SKM-1 treated with dmso at 0.1 percent for 144 hours (cell line): ENCODE measurements around the gene SLC9A9.

ENCODE experiments used
- DNase-seq: peaks from one replicate; lab custom pipeline; 2025; ENCODE audit not compliant: unreplicated experiment; lab: John Stamatoyannopoulos, UW

The SLC9A9 gene

DNA sequence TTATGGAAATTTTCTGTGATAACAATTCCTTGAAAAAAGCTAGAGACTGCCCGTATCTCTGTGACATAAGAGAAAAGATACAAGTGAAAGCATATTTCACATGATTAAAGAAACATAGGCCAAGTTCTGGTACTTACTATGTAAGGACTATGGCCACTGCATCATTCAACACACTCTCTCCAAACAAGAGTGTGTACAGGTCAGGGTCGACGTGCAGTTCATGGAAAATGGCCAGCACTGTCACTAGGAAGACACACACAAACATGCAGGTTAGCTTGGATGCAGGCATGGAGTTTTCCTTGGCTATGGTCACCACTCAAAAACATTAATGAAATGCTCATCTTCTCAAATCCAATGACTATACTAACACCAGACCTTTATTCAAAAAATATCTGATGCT, 196.2 kb downstream of the SLC9A9 start:
- DNase-seq = no peak

DNA sequence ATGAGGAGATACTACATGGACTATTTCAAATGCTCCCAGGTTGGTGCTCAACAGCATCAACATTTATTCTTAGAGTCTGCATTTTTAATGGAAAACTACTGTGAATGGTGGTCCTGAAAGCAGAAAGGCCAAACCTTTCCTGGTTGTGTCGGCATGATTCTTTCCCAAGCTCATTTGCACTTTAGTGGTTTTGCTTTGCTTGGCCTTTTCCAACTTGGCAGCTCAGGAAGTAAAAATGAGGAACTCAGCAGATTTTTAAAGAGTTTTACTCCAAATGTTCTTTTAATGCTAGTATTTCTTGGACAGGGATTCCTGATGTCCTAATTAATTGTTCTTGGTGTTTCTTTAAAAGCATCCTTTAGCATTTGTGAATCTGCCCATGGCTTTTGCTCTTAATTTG, 197.4 kb downstream of the SLC9A9 start:
- DNase-seq = no peak

DNA sequence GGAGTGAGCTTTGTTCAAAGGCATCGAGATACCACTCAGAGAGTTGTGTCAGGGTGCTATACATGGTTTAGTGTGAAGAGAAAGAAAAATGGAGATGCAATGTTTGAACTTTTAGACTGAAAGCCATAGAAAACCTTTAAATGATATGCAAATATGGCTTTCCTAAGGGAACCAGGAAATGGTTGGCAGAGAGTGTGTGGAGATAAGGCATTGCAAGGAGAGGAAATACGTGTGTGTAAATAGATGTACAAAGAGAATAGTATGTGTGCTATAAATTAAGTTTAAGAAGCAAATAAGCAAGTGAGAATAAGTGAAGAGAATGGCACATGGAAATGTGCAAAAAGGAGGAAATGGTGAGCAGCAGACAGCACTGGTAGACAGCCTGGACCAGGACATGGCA, 198.1 kb downstream of the SLC9A9 start:
- no peak for DNase-seq

DNA sequence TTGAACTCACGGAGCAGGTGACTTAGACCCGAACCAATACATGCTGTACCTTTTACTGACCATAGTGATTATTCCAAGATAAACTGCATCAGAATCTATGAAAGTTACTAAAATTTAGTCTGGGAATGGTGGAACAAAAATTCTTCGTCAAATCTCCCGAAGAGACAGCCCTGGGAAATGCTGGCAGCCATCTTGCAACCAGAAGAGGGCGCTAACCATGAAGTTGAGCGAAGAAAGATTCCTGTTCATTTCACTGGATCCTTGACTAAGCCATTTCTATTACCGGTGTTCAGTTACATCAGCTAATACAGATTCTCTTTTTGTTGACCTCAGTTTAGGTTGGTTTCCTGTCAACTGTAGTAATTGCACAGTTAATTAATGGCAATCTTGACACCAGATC, 199.6 kb downstream of the SLC9A9 start:
- DNase-seq = no peak

DNA sequence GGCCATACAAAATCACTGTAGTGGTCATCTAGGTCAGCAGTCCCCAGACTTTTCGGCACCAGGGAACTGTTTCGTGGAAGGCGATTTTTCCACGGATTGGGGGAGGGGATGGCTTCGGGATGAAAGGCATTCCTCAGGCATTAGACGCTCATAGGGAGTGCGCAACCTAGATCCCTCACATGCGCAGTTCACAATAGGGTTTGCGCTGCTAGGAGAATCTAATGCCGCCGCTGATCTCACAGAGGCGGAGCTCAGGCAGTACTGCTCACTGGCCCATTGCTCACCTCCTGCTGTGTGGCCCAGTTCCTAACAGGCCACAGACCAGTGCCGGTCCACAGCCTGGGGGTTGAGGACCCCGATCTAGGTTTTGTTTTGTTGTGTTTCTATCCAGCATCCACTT, 200.1 kb downstream of the SLC9A9 start:
- DNase-seq = no peak

DNA sequence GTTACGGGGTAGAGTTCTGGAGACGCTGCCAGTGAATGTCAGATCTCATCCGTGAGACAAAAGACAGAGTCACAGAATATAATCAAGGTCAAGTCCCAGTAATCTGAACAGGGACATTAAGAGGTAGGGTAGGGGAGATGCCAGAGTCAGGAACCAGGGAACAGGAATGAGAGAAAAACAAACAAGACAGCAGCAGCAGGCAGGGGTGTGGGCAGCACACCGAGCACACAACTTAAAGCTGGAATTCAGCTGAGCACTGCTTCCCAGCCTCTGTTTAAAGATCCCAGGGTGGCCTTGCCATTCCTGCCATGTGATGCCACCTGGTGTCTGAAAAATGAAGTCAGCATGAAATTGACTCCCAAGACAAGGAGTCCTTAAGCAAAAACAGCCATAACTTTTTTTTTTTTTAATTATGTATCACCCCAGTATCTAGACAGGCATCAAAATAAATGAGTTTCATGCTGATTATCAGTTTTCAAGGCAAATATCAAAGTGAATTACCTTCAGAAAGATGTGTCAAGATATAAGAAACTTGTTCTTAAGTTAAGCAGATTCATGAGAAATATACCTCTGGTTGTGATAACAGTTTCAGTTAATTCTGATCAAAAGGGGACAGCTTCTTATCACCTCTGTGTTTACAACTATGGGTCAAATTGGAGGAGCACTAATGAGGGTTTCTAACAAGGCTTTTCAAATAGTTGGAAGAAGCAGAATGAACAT, 203.7 kb downstream of the SLC9A9 start:
- no peak for DNase-seq

DNA sequence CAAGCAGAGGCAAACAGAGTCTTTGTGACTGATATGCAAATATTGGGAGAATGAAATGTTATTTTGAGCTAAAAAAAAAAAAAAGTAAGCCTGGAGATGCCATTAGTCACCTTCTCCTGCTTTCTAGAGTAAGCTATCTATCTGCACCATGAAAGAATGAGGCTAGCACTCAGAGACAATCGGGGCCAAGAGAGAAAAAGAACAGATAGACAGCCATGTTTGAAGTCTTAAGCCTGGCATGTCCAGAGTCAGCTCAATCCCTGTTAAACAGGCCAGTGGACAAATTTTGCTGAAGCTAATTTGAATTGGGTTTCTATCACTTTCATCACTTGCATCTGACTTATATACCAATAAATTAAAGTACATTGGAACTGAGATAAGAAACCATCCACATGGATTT, 204.4 kb downstream of the SLC9A9 start:
- no peak for DNase-seq

DNA sequence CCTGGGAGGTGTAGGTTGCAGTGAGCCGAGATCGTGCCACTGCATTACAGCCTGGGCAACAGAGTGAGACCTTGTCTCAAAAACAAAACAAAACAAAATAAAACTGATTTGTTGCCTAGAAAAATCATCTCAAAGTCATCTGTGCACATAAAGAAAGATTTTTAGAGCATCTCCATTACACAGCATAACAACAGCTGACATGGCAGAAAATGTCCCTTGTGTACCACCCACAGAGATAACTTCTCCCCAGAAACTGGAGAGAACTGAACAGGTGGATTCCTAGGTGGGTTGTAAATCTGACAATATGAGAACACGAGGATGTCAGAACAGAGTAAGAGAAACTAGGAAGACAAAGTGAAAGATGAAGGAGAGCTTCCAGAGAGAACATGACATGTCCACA, 207.5 kb downstream of the SLC9A9 start:
- DNase-seq = no peak

DNA sequence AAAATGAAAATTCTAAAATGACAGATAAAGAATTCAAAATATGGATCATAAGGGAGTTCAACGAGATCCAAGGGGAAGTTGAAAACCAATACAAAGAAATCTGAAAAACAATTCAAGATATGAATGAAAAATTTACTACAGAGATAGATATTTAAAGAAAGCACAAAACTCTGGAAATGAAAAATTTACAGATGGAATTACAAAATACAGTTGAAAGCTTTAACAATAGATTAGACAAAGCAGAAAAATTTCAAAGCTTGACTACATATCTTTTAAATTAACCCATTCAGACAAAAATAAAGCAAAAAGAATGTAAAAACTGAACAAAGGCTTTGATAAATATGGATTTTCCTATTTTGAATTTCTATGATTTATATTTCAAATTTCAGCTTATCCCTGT, 211.1 kb downstream of the SLC9A9 start:
- no peak for DNase-seq

DNA sequence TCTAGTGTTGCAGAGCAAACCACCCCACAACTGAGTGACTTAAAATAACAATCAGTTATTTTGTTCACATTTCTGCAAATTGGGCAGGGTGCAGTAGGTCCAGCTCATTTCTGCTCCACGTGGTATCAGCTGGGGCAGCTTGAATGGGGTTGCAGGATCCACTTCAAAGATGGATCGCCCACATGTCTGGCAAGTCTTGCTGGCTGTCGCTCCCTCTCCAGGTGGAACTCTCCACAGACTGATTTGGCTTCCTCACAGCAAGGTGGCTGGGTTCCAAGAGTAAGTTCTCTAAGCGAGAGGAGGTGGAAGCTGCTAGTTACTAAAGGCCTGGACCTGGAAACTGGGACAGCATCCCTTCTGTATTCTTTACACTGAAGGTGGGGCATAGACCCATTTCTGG, 213.3 kb downstream of the SLC9A9 start:
- DNase-seq = no peak

DNA sequence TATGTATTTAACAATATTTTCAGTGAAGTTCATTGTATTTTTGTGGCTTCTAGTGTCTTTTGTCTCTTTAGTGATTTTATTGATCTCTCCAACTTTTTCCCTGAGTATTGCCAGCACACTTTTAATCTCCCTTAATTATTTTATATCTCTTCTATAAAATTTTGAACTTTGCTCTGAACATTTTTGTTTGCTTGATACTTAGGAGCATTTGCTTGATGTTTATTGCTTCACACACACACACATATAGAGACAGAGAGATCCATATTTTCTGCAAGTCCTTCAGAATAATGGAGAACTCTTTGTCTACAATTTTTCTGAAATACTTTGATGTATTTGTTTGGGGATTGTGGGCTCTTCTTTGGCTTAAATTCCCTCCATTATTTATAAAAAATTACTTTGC, 213.8 kb downstream of the SLC9A9 start:
- DNase-seq = no peak

DNA sequence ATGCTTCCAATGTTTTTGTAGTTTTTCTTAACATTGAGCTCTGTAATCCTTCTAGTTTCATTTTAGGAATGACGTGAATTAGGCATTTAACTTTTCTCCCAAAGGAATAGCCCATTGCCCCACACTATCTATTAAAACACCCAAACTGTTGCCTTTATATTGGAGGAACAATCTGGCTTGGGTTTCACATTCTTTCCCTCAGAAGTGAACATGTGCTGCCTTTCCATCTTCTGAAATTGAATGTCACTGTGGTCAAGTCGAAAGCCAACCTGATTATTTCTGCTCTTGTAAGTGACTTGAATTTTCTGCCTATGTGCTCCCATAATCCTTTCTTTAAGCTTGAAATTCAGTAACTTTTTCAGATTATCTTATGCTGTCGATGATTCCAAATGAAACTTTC, 214.5 kb downstream of the SLC9A9 start:
- no peak for DNase-seq

DNA sequence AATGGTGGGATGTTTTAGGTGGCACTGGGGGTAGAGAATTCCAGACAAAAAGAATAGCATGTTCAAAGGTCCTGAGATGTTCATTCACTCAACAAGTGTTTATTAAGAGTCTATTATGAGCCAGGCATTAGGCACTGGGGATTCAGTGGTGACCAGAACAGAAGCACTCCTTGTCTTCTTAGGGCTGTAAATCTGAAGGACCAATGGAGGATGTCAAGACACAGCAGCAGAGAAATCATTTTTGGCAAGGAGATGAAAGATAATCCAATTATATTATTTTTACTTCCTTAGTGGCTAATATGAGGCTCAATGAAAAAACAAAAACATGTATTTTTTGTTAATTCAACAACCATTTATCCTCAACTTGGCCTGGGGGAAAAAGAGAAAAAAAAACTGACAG, 218.5 kb downstream of the SLC9A9 start:
- no peak for DNase-seq

DNA sequence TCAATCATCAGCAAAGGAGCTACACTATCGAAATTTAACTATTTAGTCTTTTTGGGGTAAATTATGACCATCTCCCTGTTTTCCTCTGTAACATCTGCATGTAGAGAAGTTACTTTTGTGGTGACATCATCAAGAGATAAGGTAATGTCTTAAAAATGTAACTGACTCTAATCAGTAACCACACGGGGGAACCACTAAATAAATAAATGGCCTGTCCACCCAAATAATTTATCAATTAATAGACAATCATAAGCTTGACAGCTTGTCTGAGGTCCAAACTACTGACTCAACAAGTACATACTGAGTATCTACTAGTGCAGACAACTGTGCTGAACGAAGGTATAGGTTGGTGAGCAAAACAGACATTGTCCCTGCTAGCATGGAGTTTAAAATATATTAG, 219.3 kb downstream of the SLC9A9 start:
- DNase-seq = no peak

DNA sequence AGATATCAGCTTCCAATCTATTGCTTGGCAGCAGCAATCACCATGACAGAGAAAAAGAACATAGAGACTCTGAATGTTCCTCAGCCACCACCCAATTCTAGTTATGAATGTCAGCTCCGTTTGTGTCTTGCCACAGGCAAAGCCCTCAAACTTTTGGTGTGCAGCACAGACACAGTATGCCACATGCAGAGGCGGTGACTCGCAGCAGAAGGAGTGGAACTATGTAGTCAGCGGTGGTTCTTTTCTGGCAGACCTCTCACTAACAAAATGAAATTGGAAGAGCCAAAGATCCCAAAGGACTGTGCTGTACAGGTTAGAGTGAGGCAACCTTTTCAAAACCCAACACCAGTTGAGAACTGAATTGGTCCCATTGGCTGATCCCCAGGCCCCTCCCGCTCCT, 220.9 kb downstream of the SLC9A9 start:
- DNase-seq = no peak

DNA sequence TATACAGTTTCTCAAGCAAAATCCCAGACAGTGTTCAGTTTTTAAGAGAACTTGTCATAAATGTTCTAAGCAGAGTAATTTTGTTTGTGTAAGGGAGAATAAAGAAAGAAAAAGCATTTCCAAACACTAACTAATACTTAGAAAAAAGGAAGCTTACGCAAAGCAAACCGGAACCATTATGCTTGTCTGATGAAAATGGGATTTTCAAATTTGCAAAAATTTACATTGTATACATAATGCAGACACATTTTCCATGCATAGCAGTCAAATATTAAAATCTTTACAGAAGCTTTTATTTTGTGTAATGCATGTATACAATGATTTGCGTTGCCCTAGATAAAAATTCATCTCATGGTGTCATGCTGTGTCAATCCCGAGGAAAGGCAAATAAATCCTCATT, 229.0 kb downstream of the SLC9A9 start:
- no peak for DNase-seq

DNA sequence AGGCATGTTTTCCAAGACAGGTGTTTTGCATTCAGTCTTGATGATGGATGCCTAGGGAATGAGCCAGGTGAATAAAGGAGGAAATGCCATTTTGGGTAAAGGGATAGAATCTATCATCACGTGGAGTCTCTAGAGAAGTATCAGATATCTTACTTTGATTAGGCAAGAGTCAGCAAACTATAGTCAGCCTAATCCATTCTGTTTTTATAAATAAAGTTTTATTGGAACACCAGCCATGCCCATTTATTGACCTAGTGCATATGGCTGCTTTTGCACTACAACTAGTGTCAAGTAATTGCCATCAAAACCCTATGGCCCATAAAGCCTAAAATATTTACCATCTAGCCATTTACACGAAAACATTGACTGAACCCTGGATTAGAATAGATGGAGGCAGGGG, 231.2 kb downstream of the SLC9A9 start:
- DNase-seq = no peak

DNA sequence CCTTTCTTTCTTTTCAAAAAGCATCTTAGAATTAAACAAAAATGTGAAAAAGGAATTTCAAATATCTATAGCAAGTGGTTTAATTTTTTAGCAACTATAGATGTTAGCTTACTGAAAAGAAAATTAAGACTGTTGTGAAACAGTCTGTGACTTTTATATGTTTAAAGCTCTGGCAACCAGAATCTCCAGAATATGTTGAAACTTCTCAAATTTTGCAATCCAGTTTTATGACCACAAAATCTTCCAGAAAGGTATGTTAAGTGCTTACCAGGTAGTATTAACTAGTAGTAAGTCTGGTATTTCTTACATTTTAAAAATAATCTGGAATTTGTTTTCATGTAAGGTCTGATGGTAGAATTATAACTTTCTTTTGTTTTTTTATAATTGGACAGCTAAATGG, 235.0 kb downstream of the SLC9A9 start:
- DNase-seq = peak; percentile 10

DNA sequence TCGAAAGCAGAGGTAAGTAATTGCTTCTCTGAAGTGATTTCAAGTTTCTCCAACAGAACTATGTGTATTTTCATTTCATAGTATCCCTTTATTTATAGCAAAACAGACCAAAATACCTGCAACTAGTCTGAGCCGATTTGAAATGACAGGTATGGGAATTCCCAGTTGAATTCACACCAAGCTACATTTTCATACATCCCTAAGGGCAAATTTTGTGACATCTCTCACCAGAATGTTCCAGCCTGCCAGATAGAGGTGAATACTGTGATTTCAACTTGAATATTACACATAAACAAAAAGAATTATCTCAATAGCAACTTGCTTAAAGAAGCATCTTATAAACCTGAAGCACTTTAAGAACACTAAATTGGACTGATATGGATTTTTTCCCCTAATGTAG, 235.7 kb downstream of the SLC9A9 start:
- DNase-seq = no peak

DNA sequence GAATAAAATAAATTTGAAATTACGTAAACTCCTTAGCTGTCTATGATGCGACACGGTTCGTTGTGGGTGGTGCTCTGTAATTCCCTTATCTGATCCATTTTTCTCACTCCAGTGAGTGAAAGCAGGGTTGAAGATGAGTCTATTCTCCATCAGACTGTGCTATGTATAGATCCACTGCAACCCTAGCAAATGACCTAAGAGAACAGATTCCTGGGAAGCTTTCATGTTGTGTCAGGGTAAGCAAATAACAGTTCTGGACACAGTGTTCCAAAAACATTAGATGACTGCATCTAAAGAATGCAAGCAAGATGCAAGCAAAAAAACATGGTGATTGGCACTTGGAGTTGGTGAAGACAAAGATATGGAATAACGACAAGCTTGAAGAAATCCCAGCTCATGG, 239.3 kb downstream of the SLC9A9 start:
- DNase-seq = no peak

DNA sequence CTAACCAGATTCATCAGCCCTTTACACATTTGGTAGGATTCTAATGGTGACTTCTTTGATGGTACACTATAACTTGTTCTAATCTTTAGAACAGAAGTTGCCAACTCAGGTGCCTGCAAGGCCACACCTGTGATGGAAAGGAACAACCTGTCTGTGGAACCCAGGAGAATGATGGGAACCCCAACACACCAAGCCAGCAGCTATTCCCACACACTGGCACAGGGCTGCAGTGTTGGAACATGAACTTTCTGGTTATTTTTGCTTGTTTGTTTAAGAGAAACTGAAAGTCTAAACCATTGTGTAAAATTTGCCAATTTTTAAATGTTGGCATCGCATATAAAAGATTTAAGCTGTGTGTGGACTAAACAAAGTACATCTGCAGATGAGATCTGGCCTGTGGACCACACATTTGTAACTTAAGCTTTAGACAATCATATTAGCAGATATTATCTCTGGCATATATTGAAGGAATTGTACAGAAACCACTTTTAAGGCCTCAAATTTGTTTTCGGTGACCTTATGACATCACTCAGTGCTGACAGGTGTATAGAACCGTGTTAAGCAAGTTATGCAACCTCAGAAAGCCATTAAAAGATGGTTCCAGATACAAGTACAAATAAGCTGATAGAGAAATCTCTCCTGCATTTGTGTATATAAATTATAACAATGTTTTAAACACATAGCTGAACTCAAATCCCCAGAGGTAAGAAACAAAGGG, 242.9 kb downstream of the SLC9A9 start:
- no peak for DNase-seq

DNA sequence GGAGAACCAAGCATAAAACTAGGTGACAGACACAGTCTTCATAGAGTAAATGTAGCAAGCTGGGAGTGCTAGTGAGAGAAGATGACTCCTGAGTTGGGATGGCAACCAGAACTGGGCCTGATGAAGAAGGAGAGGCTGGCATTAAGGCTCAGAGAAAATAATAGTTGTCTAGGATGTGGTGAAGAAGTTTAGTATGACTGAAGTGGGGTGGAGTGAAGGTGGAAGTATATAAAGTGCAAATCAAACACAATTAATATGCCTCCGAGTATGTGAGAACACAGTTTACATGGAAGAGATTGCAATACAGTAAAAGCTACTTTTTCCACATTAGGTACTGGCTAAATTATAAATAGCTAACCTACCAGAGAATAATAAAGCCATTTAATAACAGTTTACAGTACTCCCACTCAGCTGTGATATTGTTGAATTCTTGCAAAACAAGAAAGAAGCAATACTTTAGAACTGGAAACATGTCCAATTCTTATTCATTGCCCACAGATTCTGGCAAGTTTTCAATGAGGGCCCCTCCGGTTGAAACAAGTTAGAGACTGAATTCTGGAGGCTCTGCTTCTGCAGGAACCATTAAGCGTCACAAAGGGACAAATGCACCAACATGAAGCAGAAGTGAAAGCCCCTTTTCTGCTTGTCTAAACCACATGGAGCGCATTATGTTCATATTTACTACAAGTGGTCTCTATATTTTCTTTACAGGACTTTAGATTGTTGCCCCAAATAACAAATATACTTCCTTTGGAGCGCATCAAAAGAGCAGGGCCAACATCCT, 243.7 kb downstream of the SLC9A9 start:
- no peak for DNase-seq
